Measurements from ENCODE around the gene SIGLEC9.

- TF ChIP-seq CTCF (IDR thresholded peaks at IDR 0.05; ENCODE audit: low read length), result no peak
- TF ChIP-seq EZH2 (optimal IDR thresholded peaks at IDR 0.05; ENCODE audit: low read depth, low read length), result no peak
- no peak for TF ChIP-seq EZH2phosphoT487 (IDR thresholded peaks at IDR 0.05; ENCODE audit: low read length)
Observed at GRCh38 chr19:51146751-51147150, 22.0 kb downstream of the SIGLEC9 start.

Measured in MM.1S (cell line).